PC-3 (cell line): ENCODE results near the gene DYNC1I1. TPM values are rescaled to one million over a fixed set of nuclear protein-coding genes. Genes with fewer than 3 reads are reported as not detected.

Experiments
- ATAC-seq: fragments of 200-7000 bp; cut with Tn5 transposase; 2 replicates; pipeline ENCODE4 v1.9.1; 2020; ENCODE audit warnings: mild to moderate bottlenecking, moderate library complexity
- BruUV-seq: library from RNA; stranded (reverse); fragments of 400-500 nt; replicated peaks from 2 replicates; lab custom pipeline; 2021; lab: Mats Ljungman, UMichigan
- CTCF ChIA-PET: fragments of 300-600 bp; sonication (Branson Sonifier 250); formaldehyde crosslinking; loops from one replicate; lab custom pipeline; 2022; ENCODE audit warnings: antibody characterized with exemption; lab: Charles Lee
- POLR2A ChIA-PET: fragments of 300-600 bp; sonication (Branson Sonifier 250); formaldehyde crosslinking; loops from one replicate; lab custom pipeline; 2022; ENCODE audit warnings: antibody characterized with exemption; ENCODE audit not compliant: unreplicated experiment; lab: Charles Lee
- DNase-seq: peaks from one replicate; pipeline ENCODE4 v3.0.0-alpha.2; 2015
- H2AFZ ChIP-seq: fragments of 300-600 bp; sonication (generic); 2 replicates; pipeline ENCODE4 v1.6.0; 2016; ENCODE audit warnings: antibody characterized with exemption, low read length
- H3F3A ChIP-seq: fragments of 300-600 bp; sonication (generic); one replicate; pipeline ENCODE4 v1.6.0; 2017; ENCODE audit warnings: antibody characterized with exemption, low read length, control low read depth, mild to moderate bottlenecking; ENCODE audit not compliant: unreplicated experiment
- H3K27ac ChIP-seq: fragments of 300-600 bp; sonication (generic); 2 replicates; pipeline ENCODE4 v1.5.1; 2016; ENCODE audit warnings: mild to moderate bottlenecking, low read length
- H3K27me3 ChIP-seq: fragments of 300-600 bp; sonication (generic); 2 replicates; pipeline ENCODE4 v1.6.1; 2016; ENCODE audit warnings: low read length, mixed read lengths
- H3K36me3 ChIP-seq: fragments of 300-600 bp; sonication (generic); 2 replicates; pipeline ENCODE4 v1.6.1; 2016; ENCODE audit warnings: low read depth, mixed run types, low read length, mixed read lengths
- H3K4me1 ChIP-seq: fragments of 300-600 bp; sonication (generic); 2 replicates; pipeline ENCODE4 v1.5.1; 2016; ENCODE audit warnings: low read length; ENCODE audit not compliant: insufficient read depth
- H3K4me2 ChIP-seq: fragments of 300-600 bp; sonication (generic); 2 replicates; pipeline ENCODE4 v1.6.0; 2016; ENCODE audit warnings: low read length
- H3K4me3 ChIP-seq: fragments of 300-600 bp; sonication (generic); 2 replicates; pipeline ENCODE4 v1.5.1; 2016; ENCODE audit warnings: mild to moderate bottlenecking, low read length, mixed read lengths
- H3K79me2 ChIP-seq: fragments of 300-600 bp; sonication (generic); 2 replicates; pipeline ENCODE4 v1.6.1; 2017; ENCODE audit warnings: low read length, mixed read lengths
- H3K9ac ChIP-seq: fragments of 300-600 bp; sonication (generic); 2 replicates; pipeline ENCODE4 v1.6.0; 2016; ENCODE audit warnings: mild to moderate bottlenecking, low read length
- H3K9me2 ChIP-seq: fragments of 300-600 bp; sonication (generic); replicated peaks from 2 replicates; pipeline ENCODE4 v1.6.1; 2016; ENCODE audit warnings: mixed run types, low read length, mixed read lengths
- H3K9me3 ChIP-seq: fragments of 300-600 bp; sonication (generic); 2 replicates; pipeline ENCODE4 v1.6.1; 2016; ENCODE audit warnings: low read length, mixed read lengths
- H4K20me1 ChIP-seq: fragments of 300-600 bp; sonication (generic); 2 replicates; pipeline ENCODE4 v1.6.1; 2016; ENCODE audit warnings: low read length, mixed read lengths
- EZH2 ChIP-seq: fragments of 300-600 bp; sonication (generic); IDR thresholded peaks from one replicate; pipeline ENCODE4 v1.6.1; 2017; ENCODE audit warnings: antibody characterized with exemption, mild to moderate bottlenecking, low read length; ENCODE audit not compliant: unreplicated experiment
- EZH2phosphoT487 ChIP-seq: fragments of 300-600 bp; sonication (generic); IDR thresholded peaks from 2 replicates; pipeline ENCODE4 v1.6.1; 2018; ENCODE audit warnings: mild to moderate bottlenecking, antibody characterized with exemption, low read length, borderline replicate concordance
- intact Hi-C: fragments of 100-400 bp; cut with micrococcal nuclease; formaldehyde crosslinking; loops from 2 replicates; pipeline ENCODE4 v1.9.0; 2023
- total RNA-seq: library from RNA; depleted of rRNA; stranded (reverse); fragments of >200 nt; gene quantifications from 2 replicates; pipeline ENCODE4 v1.2.3, GENCODE V29; 2014
- TF ChIP-seq, protein P1 (sequence below): fragments of 300-600 bp; sonication (generic); conservative IDR thresholded peaks from 2 replicates; pipeline ENCODE4 v1.5.1; 2017; ENCODE audit warnings: antibody characterized with exemption, low read depth, mild to moderate bottlenecking, low read length

DYNC1I1 gene
- total RNA-seq, 1 experiment from 2014 or later: 2.4 TPM

GRCh38 chr7:96102096-96102811 lies 329.9 kb downstream of the DYNC1I1 start:
- DNase-seq (no peak), ATAC-seq (no peak)
- intact Hi-C loops: no loop called here
- Histone ChIP-seq H3K4me3 (no peak overlapping the region), H3K4me2 (no peak overlapping the region), H3F3A (no peaks in the 10 kb centered on the region), H3K4me1 (no peaks in the 10 kb centered on the region), H3K9me3 (no peaks in the 10 kb centered on the region), H3K9me2 (no peaks in the 10 kb centered on the region), H3K79me2 (no peaks in the 10 kb centered on the region), H4K20me1 (no peaks in the 10 kb centered on the region), H3K36me3 (no peaks in the 10 kb centered on the region), H3K27ac (no peak overlapping the region), H3K27me3 (no peaks in the 10 kb centered on the region), H2AFZ (no peak overlapping the region), H3K9ac (no peak overlapping the region)
- CTCF ChIA-PET: no interaction called here
- POLR2A ChIA-PET: no interaction called here
- no TSS peak for BruUV-seq
- TF ChIP-seq EZH2phosphoT487 (no peak), EZH2 (no peak)
- TF ChIP-seq, protein P1, sequence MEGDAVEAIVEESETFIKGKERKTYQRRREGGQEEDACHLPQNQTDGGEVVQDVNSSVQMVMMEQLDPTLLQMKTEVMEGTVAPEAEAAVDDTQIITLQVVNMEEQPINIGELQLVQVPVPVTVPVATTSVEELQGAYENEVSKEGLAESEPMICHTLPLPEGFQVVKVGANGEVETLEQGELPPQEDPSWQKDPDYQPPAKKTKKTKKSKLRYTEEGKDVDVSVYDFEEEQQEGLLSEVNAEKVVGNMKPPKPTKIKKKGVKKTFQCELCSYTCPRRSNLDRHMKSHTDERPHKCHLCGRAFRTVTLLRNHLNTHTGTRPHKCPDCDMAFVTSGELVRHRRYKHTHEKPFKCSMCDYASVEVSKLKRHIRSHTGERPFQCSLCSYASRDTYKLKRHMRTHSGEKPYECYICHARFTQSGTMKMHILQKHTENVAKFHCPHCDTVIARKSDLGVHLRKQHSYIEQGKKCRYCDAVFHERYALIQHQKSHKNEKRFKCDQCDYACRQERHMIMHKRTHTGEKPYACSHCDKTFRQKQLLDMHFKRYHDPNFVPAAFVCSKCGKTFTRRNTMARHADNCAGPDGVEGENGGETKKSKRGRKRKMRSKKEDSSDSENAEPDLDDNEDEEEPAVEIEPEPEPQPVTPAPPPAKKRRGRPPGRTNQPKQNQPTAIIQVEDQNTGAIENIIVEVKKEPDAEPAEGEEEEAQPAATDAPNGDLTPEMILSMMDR: no peak

DNA sequence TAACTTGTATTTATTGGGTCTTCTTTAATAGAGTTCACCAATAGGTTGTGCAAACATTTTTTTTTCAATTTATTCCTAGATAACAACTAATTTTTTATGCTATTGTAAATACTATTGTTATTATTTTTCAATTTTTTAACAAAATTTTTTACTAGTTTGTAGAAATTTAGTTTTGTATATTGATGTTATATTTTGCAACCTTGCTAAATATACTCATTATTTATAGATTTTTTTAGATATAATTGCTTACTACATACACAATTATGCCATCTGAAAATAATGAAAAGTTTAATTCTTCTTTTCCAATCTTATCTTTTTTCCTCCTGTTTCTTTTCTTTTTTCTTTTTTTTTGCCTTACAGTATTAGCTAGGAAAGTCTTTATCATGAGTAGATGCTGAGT lies 332.6 kb downstream of the DYNC1I1 start:
- H3K27me3 ChIP-seq: no peaks in the 10 kb centered on the region
- no peaks in the 10 kb centered on the region for H3K4me1 ChIP-seq
- intact Hi-C loops: no loop called here
- BruUV-seq: no TSS peak
- DNase-seq (no peak), ATAC-seq (no peak)
- no peaks in the 10 kb centered on the region for H3K9me3 ChIP-seq
- CTCF ChIA-PET: no interaction called here
- no peaks in the 10 kb centered on the region for H3F3A ChIP-seq
- TF ChIP-seq EZH2phosphoT487: no peak
- TF ChIP-seq, protein P1: no peak
- TF ChIP-seq EZH2: no peak
- H3K9me2 ChIP-seq: no peaks in the 10 kb centered on the region
- no peak overlapping the region for H3K4me2 ChIP-seq
- H4K20me1 ChIP-seq: no peaks in the 10 kb centered on the region
- POLR2A ChIA-PET: no interaction called here
- H3K79me2 ChIP-seq: no peaks in the 10 kb centered on the region
- H3K9ac ChIP-seq: no peak overlapping the region
- no peak overlapping the region for H3K27ac ChIP-seq
- H2AFZ ChIP-seq: no peak overlapping the region
- no peaks in the 10 kb centered on the region for H3K36me3 ChIP-seq
- H3K4me3 ChIP-seq: no peak overlapping the region

DNA sequence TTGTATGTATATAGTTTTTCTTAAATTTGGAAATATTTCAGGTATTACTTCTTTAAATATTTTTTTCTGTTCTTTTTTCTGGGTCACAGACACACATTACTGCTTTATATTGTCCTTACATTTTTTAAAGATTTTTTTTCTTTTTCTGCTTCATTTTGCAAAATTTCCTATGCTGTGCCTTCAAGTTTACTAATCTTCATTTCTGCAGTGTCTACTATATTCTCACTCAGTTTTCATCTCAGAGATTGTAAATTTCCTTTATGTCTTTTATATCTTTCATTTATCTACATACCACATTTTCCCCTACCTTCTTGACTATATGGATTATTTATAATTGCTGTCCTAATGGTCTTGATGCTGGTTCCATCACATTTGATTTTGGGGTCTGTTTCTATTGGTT lies 339.1 kb downstream of the DYNC1I1 start:
- CTCF ChIA-PET: no interaction called here
- H3K79me2 ChIP-seq: no peaks in the 10 kb centered on the region
- DNase-seq (no peak), ATAC-seq (no peak)
- no peak for TF ChIP-seq EZH2phosphoT487
- TF ChIP-seq, protein P1: no peak
- TF ChIP-seq EZH2: no peak
- H3K9ac ChIP-seq: no peak overlapping the region
- BruUV-seq: no TSS peak
- H3K4me1 ChIP-seq: no peaks in the 10 kb centered on the region
- no peaks in the 10 kb centered on the region for H3K9me3 ChIP-seq
- H4K20me1 ChIP-seq: no peaks in the 10 kb centered on the region
- H3K36me3 ChIP-seq: no peaks in the 10 kb centered on the region
- no peak overlapping the region for H3K4me3 ChIP-seq
- no peaks in the 10 kb centered on the region for H3F3A ChIP-seq
- no peak overlapping the region for H3K4me2 ChIP-seq
- POLR2A ChIA-PET: no interaction called here
- intact Hi-C loops: no loop called here
- no peaks in the 10 kb centered on the region for H3K9me2 ChIP-seq
- H3K27ac ChIP-seq: no peak overlapping the region
- no peak overlapping the region for H2AFZ ChIP-seq
- no peaks in the 10 kb centered on the region for H3K27me3 ChIP-seq
